ENCODE results near the gene DPYD. TPM values are rescaled to one million over a fixed set of nuclear protein-coding genes. Genes with fewer than 3 reads are reported as not detected.

DPYD gene
- total RNA-seq, 2 donors from 2014 or later = 9.2 to 17.5 TPM

DNA sequence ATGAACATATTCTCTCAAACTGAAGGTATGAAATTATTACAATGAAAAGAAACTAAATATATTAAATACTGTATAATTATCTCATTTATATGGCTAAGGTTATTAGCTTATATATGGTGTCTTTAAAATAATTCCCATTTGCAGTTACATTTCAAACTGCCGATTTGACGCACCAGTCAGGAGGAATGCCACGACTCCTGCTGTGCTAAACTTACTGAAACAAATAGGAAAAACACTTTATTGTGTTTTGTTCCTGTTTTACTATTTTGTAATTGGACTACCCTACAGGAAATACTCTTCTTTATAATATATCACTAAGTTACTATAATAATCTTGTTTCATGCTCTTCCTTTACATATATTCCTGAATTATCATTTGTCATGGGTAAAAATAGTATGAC is 117.8 kb downstream of the DPYD start:
- H3K4me3 Mint-ChIP-seq = no peak overlapping the region
- no peak overlapping the region for H3K27ac Mint-ChIP-seq
- no peak for DNase-seq
- whole genome bisulfite sequencing, 2 experiments (ENCODE audit: insufficient coverage in 1 of 2, insufficient read length in 1 of 2) = 89% methylated on average over 3 of the region's 3 CpGs; no CpG with 5 or more reads in 1 of the 2 experiments
- no peaks in the 10 kb centered on the region for H3K36me3 Mint-ChIP-seq (ENCODE audit: low read depth)
- Histone ChIP-seq H3K4me1 (ENCODE audit: control insufficient read depth, insufficient read depth, low read length) (no peaks in the 10 kb centered on the region), H3K4me3 (ENCODE audit: low read length) (no peak overlapping the region), H3K9ac (ENCODE audit: extremely low read depth, low read length, poor library complexity, severe bottlenecking) (no peak overlapping the region), H3K27ac (ENCODE audit: low read depth, low read length) (no peak overlapping the region), H3K36me3 (ENCODE audit: control insufficient read depth, insufficient read depth, low read length) (no peaks in the 10 kb centered on the region), H3K27me3 (ENCODE audit: control insufficient read depth, insufficient read depth, low read length, poor library complexity, severe bottlenecking) (no peaks in the 10 kb centered on the region), H3K9me3 (ENCODE audit: control insufficient read depth, low read length) (no peaks in the 10 kb centered on the region)
- no peaks in the 10 kb centered on the region for H3K27me3 Mint-ChIP-seq (ENCODE audit: insufficient read depth)
- H3K4me1 Mint-ChIP-seq = no peaks in the 10 kb centered on the region
- TF ChIP-seq, protein P1, sequence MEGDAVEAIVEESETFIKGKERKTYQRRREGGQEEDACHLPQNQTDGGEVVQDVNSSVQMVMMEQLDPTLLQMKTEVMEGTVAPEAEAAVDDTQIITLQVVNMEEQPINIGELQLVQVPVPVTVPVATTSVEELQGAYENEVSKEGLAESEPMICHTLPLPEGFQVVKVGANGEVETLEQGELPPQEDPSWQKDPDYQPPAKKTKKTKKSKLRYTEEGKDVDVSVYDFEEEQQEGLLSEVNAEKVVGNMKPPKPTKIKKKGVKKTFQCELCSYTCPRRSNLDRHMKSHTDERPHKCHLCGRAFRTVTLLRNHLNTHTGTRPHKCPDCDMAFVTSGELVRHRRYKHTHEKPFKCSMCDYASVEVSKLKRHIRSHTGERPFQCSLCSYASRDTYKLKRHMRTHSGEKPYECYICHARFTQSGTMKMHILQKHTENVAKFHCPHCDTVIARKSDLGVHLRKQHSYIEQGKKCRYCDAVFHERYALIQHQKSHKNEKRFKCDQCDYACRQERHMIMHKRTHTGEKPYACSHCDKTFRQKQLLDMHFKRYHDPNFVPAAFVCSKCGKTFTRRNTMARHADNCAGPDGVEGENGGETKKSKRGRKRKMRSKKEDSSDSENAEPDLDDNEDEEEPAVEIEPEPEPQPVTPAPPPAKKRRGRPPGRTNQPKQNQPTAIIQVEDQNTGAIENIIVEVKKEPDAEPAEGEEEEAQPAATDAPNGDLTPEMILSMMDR (conservative IDR thresholded peaks at IDR 0.05) = no peak
- no peaks in the 10 kb centered on the region for H3K9me3 Mint-ChIP-seq

DNA sequence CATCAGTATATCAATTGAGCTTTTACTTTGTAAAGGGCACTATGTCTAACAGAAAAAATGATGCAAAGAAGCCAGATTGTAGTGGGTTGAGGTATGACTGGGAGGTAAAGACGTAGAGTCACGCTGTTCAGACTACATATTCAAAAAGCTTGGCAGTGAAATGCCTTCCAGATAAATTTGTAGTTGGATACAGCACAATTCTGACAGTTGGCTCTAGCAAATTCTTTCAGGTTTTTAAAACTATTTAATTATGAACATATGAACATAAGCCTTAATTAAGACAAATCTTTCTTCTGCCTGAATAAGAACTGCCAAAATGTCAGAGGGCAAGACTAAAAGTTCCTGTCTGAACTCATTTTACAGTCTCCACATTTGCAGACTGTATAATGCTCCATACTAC is 118.8 kb downstream of the DPYD start:
- H3K27me3 ChIP-seq (ENCODE audit: control insufficient read depth, insufficient read depth, low read length, poor library complexity, severe bottlenecking) = no peaks in the 10 kb centered on the region
- no peak overlapping the region for H3K9ac ChIP-seq (ENCODE audit: extremely low read depth, low read length, poor library complexity, severe bottlenecking)
- Mint-ChIP-seq H3K4me1 (no peaks in the 10 kb centered on the region), H3K27ac (no peak overlapping the region), H3K4me3 (no peak overlapping the region), H3K36me3 (ENCODE audit: low read depth) (no peaks in the 10 kb centered on the region), H3K27me3 (ENCODE audit: insufficient read depth) (no peaks in the 10 kb centered on the region), H3K9me3 (no peaks in the 10 kb centered on the region)
- H3K4me1 ChIP-seq (ENCODE audit: control insufficient read depth, insufficient read depth, low read length) = no peaks in the 10 kb centered on the region
- TF ChIP-seq, protein P1 (conservative IDR thresholded peaks at IDR 0.05) = no peak
- H3K9me3 ChIP-seq (ENCODE audit: control insufficient read depth, low read length) = no peaks in the 10 kb centered on the region
- no peak overlapping the region for H3K4me3 ChIP-seq (ENCODE audit: low read length)
- H3K27ac ChIP-seq (ENCODE audit: low read depth, low read length) = no peak overlapping the region
- WGBS, 2 experiments (ENCODE audit: insufficient coverage in 1 of 2, insufficient read length in 1 of 2) = 92 to 100% methylated on average over 2 of the region's 2 CpGs
- no peaks in the 10 kb centered on the region for H3K36me3 ChIP-seq (ENCODE audit: control insufficient read depth, insufficient read depth, low read length)
- no peak for DNase-seq

DNA sequence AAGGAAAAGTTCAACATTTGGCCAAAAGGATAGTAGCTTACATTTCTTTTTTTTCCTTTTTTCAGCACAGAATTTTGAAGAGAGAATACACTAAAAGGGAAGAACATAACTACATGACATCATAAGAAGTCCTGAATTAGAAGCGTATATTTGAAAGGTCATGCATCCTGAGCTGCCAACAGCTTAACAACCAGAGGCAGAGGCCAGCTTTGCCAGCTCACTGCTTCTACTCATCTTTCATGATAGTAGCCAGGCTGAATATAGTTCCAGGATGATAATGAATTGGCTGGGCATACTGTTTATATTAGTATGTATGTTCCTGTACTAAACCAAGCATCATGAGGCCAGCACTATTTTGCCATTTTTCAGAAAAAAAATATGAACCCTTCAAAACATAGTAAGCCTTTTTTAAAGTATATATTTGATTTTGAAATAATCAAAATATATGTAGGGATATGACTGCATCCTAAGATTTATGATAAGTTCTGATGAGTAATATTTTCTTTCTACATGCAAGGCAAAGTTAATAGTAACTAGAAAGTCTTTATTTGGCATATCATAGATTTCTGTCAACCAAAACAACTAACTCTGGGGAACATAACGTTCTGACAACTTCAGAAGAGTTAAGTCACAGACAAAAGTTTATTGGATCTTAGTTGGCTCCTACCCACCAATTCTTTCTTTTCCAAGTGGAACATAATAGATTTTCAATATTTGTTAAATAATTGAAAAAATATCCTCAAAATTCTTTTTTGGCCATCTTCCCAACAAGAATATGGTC is 123.2 kb downstream of the DPYD start:
- no peak overlapping the region for H3K9ac ChIP-seq (ENCODE audit: extremely low read depth, low read length, poor library complexity, severe bottlenecking)
- 89 to 100% methylated on average over 1 to 2 of the region's 2 CpGs for WGBS, 2 experiments (ENCODE audit: insufficient coverage in 1 of 2, insufficient read length in 1 of 2)

More for the DNA sequence above, 123.2 kb downstream of the DPYD start:
- no peak for DNase-seq
- Mint-ChIP-seq H3K4me1 (no peaks in the 10 kb centered on the region), H3K9me3 (no peaks in the 10 kb centered on the region), H3K27me3 (ENCODE audit: insufficient read depth) (no peaks in the 10 kb centered on the region), H3K27ac (no peak overlapping the region), H3K4me3 (no peak overlapping the region), H3K36me3 (ENCODE audit: low read depth) (no peaks in the 10 kb centered on the region)
- Histone ChIP-seq H3K36me3 (ENCODE audit: control insufficient read depth, insufficient read depth, low read length) (no peaks in the 10 kb centered on the region), H3K4me1 (ENCODE audit: control insufficient read depth, insufficient read depth, low read length) (no peaks in the 10 kb centered on the region), H3K27ac (ENCODE audit: low read depth, low read length) (no peak overlapping the region), H3K4me3 (ENCODE audit: low read length) (no peak overlapping the region), H3K27me3 (ENCODE audit: control insufficient read depth, insufficient read depth, low read length, poor library complexity, severe bottlenecking) (no peaks in the 10 kb centered on the region), H3K9me3 (ENCODE audit: control insufficient read depth, low read length) (no peaks in the 10 kb centered on the region)
- TF ChIP-seq, protein P1 (conservative IDR thresholded peaks at IDR 0.05) = no peak

Measured in endodermal cell (in vitro differentiated cells).